Jurkat, Clone E6-1 (cell line): ENCODE data around the gene INF2.

Experiments
- DNase-seq: peaks from one replicate; pipeline ENCODE4 v3.0.0-alpha.2; 2011; ENCODE audit warnings: low read depth, low spot score
- H3K4me3 ChIP-seq: 2 replicates; pipeline ENCODE4 v1.5.1; 2011; ENCODE audit warnings: mild to moderate bottlenecking, low read length, control low read depth, moderate library complexity

INF2 gene

DNA sequence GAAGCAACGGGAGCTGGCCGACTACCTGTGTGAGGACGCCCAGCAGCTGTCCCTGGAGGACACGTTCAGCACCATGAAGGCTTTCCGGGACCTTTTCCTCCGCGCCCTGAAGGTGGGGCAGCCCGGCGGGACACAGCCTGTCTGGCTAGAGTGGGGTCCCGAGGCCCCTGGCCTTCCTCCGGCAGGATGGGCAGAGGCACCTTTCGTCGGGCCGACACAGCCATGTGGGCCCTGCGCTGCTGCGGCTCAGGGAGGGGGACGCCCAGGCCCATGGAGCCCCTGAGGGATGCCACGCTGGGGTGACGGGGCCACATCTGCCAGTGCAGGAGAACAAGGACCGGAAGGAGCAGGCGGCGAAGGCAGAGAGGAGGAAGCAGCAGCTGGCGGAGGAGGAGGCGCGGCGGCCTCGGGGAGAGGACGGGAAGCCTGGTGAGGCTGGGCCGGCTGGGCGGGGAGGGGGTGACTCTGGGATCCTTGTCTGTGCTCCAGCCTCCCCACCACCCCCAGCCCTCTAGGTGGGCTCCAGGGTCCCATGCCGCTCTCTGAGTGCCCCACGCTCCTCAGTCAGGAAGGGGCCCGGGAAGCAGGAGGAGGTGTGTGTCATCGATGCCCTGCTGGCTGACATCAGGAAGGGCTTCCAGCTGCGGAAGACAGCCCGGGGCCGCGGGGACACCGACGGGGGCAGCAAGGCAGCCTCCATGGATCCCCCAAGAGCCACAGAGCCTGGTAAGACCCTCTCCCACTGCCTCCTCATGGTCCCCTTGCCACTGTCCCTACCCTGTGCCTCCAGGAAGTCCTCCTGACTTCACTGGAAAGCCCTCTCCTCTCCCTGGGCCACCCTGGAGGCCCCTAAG, 23.7 kb downstream of the INF2 start:
- DNase-seq: no peak
- no peak overlapping the region for H3K4me3 ChIP-seq

DNA sequence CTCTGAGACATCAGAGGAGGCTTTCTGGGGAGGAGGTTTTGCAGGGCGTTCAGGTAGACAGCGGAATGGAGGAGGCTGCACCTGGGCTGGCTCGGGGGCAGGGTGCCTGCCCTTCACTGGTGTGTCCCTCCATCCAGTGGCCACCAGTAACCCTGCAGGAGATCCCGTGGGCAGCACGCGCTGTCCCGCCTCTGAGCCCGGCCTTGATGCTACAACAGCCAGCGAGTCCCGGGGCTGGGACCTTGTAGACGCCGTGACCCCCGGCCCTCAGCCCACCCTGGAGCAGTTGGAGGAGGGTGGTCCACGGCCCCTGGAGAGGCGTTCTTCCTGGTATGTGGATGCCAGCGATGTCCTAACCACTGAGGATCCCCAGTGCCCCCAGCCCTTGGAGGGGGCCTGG, 24.6 kb downstream of the INF2 start:
- H3K4me3 ChIP-seq: no peak overlapping the region
- no peak for DNase-seq

DNA sequence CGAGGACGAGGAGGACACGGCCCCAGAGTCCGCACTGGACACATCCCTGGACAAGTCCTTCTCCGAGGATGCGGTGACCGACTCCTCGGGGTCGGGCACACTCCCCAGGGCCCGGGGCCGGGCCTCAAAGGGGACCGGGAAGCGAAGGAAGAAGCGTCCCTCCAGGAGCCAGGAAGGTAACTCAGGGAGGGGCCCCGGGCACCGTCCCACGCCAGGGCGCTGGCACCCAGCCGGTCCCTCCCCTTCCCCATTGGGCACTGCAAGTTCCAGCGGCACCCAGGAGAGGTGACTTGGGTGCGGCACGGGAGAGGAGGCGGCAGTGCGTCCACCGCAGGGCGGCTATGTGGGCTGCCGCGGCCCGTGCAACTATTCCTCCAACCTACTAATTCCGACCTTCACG, 25.3 kb downstream of the INF2 start:
- DNase-seq: no peak

DNA sequence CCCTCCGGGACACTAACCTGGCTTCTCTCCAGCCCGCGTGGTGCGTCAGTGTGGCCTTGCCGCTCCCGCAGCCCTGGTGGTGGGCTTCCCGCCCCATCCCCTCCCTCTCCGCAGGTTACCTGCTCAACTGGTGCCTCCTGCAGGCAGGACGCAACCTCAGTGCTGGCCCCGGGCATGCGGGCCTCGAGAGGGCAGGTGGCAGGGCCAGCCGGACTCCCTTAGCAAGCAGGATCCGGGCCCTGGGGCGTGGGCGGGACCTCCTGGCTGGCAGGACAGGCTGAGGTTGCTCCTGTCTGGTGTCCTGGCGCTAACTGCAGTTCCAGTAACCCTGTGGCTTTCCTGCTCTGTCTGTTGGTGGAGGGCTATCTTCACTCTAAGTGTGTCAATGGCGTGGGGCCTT, 26.0 kb downstream of the INF2 start:
- H3K4me3 ChIP-seq: no peak overlapping the region
- DNase-seq: no peak

More for the DNA sequence above, 25.3 kb downstream of the INF2 start:
- H3K4me3 ChIP-seq: no peak overlapping the region

DNA sequence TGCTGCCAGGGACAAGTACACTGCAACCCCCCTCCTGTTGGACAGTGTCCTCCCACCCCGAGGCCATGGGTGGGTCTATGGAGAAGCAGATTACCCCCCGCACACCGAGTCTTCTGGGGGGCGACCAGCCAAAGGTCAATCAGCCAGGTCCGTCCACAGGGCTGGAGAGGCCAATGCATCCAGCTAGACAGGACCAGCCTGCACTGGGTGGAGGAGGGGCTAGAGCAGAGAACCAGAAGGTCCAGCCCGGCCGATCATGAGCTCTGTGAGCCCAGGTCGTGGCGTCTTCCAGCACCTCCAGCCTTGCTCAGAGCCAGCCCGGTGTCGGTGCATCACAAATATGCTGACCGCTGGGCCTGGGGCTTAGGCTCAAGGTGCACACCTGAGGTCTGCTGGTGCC, 26.5 kb downstream of the INF2 start:
- H3K4me3 ChIP-seq: no peak overlapping the region
- no peak for DNase-seq

DNA sequence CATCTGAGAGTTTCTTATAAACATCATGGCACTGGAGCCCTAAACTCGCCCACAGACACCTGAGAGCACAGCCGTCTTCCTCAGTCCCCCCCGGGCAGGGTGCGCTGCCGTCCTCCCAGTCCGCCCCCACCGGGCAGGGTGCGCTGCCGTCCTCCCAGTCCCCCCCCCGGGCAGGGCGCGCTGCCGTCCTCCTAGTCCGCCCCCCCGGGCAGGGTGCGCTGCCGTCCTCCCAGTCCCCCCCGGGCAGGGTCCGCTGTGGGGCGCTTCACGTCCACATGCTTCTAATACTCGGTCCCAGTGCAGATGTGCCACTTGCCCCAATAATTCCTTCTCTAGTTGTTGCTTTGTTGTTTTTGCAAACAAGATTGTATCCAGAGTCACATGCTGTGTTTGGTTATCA, 27.7 kb downstream of the INF2 start:
- no peak for DNase-seq
- no peak overlapping the region for H3K4me3 ChIP-seq

DNA sequence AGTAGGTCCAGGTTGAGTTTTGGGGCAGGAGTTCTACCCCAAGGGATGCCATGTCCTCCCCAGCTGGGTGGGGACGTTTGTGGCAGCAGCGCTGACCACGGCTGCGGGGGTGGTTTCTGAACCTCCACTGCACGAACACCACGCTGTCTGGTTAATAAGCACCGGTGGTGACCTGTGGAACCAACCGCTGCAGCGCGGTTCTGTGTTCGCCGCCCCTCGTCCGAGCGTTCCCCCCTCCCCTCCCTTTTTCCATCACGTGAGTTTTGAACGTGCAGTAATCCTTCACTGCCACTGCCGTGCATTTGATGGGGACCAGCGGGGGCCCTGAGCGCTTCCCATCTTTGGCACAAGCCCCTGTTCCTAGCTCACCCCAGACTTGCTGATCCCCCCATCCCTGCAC, 28.2 kb downstream of the INF2 start:
- no peak overlapping the region for H3K4me3 ChIP-seq
- no peak for DNase-seq

DNA sequence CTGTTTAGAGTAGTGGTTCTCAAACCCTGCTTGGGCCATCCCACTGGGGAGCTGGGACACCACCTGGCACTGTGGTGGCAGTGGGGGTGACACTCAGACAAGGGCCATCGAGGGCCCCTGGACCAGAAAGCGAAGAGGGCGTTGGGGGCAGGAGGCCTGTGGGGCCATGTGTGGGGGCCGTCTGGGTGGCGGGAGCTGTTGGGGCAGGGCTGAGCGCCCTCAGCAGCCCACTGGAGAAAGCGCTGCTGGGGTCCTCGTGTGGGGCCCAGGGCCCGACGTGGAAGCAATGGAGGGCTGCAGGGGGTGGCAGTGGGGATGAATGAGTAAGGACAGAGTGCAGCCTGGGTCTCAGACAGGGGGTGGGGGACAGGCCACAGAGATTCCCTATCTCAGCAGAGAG, 28.7 kb downstream of the INF2 start:
- H3K4me3 ChIP-seq: no peak overlapping the region
- DNase-seq: no peak

DNA sequence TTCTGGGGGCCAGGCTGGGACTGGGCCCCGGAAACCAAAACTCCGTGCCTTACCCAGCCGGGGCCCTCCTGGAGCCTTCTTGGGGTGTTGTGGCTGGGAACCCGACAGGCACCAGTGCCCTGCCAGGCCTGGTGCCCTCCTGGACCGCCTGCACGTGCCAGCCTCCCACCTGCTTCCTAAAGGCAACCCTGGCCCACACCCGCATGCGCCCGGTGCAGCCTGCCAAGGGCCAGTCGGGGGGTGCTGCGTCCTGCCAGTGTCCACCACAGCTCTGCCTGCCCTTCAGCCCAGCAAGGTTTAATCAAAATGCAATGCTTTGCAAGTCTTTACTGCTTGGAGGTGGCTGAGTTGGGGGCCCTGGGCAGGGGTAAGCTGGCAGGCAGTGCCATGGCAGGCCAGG, 29.5 kb downstream of the INF2 start:
- H3K4me3 ChIP-seq: no peak overlapping the region
- DNase-seq: no peak

DNA sequence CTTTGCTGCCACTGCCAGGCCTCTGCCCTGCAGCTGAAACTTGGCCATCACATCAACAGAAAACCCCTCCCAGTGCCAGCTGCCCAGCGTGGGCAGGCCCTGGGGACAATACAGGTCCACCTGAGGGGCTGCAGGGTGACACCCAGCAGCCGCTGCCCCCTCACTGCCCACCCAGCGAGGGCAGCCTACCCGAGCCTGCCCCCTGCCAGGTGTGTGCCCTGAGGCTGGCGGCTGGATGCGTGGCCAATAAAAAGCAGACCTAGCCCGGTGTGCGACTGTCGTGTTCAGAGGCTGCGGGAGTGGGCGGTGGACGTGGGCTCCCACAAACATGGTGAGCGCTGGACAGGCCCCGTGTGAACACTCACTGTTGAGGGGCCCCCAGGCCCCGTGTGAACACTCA, 29.9 kb downstream of the INF2 start:
- no peak overlapping the region for H3K4me3 ChIP-seq
- no peak for DNase-seq

DNA sequence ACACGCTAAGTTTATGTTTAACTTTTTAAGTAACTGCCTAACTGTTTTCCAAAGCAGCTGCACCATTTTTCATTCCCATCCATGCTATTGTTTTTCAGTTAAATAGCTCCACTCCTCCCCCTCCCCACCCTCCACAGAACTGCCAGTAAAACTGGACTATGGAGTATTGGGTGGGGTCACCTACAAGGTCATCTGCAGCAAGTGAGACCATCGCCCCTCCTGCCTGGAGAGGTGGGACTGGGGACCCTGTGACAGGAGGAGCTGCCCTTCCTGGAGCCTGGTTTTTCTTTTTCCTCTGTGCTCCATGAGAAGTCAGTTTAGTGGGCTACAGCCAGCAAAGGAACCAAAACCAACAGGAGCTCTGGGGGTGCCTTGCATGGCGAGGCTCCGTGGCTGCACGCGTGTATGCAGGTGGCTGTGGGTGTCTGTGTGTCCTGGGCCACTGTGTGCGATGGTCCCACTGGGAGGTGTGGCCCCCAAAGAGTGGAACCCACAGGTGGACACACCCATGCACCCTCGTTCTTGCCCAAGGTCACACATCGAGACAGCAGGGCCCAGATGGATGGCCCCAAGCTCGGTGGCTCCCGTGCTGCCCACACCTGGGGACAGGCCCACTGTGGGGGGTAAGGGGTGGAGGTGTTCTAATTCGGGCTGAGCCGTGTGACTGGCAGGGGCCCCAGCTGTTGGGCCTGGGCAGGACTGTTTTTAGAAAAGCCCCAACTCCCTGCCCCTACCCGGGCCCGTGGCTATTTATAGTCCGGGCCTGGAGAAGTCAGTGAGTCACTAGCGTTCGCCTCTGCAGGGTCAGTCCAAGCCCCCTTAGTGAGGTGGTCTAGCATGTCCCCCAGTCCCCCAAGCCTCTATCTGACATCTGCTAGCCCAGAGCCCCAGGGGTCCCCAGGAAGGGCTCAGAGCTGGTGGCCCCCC, 32.4 kb downstream of the INF2 start:
- H3K4me3 ChIP-seq: no peak overlapping the region
- DNase-seq: no peak

DNA sequence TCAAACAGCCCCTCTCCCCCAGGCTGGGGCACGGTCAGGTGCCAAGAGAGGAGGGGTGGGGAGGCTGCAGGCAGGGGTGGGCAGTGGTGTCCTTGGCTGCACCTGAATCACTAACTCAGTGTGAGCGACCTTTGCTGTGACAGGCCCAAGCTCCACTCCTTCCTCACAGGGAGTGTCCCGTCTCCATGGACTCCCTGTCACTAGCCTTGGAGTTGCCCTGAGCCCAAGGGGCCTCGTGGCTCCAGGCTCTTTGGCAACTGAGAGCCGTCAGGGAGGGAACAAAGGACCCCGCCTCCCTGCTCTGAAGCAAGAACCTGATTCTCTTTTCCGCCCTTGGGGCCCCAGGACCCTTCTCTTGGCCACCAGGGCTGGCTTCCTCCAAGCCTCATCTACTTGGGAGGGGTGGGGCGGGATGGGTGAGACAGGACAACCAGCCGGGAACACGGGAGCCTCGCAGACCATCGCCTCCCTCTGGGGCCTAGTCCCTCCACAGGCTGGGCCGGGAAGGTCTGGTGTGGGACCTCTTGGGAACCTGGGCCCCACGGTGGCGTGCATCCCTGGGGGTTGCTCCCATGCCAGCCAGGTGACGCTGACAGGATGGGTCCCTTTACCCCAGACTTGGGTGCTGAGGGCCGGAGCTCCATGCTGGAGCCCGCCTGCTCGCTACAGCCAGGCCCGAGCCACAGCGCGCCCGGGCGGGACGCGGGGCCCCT, 33.7 kb downstream of the INF2 start:
- DNase-seq: no peak
- no peak overlapping the region; the same call in 1 of the 2 replicates for H3K4me3 ChIP-seq

DNA sequence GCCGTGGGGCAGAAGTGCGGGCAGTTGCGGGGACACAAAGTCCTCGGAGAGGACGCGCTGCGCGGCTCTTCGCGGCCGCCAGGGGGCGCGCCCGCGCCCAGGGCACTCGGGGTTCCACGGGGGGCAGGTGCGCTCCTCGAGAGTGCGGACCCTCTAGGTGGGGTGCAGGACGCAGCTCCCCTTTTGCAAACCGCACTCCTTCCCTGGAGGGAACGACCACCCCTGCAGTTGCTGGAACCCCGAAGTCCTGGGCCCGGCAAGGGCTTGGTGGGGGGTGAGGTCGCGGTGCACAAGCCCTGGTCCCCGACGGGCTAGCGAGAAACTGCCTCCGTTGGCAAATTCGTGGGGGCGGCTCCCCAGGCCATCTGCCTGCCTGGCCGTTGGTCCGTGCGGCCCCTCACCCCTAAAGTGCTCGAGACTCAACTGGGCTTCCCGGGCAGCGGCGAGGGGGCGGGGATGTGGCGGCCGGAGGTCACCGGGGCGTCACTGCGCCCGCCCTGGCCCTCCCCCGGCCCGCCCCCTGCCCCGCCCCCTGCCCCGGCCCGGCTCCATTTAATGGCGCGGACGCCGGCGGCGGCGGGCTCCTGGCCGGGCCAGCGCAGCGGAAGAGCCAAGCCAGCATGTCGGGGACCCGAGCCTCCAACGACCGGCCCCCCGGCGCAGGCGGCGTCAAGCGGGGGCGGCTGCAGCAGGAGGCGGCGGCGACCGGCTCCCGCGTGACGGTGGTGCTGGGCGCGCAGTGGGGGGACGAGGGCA, 34.4 kb downstream of the INF2 start, which contains the start of gene ADSS1:
Gene ADSS1, plus strand, starts transcription at position 579 of the 756 bp plus-strand sequence. Its CDS starts 42 bp downstream, at position 621.
- peak; percentile 11 for DNase-seq
- peak within 1 kb of the TSS; percentile 63 for H3K4me3 ChIP-seq

DNA sequence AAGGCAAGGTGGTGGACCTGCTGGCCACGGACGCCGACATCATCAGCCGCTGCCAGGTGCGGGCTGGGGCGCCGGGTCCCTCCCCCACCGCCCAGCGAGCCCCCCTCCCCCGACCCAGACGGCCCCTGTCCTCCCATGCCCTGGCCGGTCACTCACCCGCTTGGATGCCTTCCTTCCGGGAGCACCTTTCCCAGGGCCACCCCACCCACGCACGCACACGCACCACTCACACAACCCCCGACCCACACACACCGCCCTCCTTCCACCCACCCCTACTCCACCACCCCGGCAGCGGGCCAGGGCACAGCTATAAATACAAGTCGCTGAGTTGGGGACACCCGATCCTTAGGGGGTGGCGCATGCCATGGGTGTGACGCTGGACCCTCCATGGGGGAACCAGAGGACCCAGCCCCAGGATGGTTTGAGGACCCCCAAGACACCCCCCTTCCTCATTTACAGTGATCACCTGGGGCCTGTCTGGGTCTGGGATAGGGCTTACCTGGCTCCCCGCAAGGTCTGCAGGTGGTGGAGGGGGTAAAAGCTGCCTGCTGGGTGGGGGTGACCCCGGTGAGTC, 35.1 kb downstream of the INF2 start:
- no peak for DNase-seq
- H3K4me3 ChIP-seq: peak overlapping the region; percentile 63

DNA sequence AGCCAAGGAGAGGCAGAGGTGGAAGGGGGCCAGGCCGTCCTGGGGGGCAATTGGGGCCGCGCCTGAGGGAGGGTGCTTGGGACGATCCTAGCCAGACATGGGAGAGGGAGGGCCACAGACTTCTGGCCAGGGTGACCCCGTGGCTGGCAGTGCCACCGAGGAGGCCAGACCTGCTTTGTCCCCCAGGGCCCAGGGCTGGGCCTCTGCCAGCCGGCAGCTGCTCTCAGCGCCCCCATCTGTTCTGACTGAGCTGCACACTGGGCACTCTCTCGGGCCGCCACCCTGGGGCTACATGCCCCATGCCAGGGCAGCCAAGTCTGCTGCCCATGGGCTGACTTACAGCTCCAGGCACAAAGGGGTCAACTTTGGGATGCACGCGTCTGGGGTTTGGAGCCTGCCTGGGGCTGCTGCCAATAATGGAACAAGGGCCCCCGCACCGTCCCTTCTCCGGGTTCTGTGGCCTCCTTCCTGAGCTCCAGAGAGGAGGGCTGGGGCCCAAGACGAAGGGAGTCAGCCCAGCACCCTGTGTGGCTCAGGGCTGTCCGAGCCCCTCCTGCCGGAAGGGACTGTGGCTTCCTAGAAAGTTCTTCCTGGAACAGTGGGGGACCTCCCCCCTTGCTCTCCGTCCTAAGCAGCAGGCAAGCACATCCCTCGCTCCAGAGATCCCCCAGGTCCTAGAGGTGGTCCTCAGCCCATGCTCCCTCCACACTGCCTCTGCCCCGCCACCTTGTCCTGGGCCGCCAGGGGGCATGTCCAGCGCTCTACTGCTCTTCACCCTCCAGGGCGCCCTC, 35.8 kb downstream of the INF2 start:
- no peak for DNase-seq
- no peak overlapping the region for H3K4me3 ChIP-seq

DNA sequence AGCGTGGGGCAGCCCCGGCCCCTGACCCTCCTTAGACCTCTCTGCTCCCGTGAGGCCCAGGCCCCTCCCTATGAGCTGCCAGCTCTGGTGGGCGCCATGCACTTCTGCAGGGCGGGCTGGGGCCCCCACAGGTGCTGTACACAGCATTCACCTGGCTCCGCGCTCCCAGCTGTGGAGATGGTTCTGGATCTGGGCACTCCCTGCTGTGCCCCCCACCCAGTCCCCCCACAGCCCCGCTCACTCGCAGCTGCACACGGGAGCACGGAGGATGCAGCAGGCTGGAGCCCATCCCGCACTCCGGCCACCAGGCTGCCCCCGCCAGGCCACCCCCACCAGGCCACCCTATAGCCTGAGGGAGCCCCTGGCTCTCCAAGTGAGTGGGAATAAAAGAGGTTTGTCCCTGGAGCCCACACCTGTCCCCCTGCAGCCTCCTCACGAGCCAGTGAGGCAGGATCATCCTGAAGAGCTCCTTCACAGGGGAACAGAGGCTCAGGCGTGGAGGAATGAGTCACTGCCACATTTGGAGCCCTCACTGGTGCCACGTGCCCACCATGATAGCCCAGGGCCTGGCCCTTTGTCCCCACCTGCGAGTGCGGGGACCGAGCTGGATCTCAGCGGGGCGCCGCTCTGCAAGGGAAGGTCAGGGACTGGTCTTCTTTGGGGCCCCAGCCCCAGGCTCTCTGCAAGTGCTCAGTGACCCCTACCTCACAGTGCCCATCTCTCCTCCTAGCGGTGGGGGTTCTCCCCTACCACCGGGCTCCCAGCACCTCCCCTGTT, 36.5 kb downstream of the INF2 start:
- no peak overlapping the region for H3K4me3 ChIP-seq
- no peak for DNase-seq
